Testis (tissue), 2 donors: ENCODE measurements around the gene TLK1.

Experiments used
- POLR2A ChIP-seq: fragments of 450-650 bp; IDR thresholded peaks from one replicate; pipeline ENCODE4 v1.6.1; 2017; ENCODE audit warnings: antibody characterized with exemption, mild to moderate bottlenecking, moderate library complexity
- TF ChIP-seq, protein P1 (sequence below), 3 experiments: fragments of 450-650 bp in 2 of 3; fragments of 200-600 bp in 1 of 3; sonication (generic) in 1 of 3; IDR thresholded peaks; one replicate each; pipeline ENCODE4 v1.5.1; 2016 to 2019; ENCODE audit warnings: antibody characterized with exemption in 3 of 3, mild to moderate bottlenecking in 2 of 3, moderate library complexity in 1 of 3

DNA sequence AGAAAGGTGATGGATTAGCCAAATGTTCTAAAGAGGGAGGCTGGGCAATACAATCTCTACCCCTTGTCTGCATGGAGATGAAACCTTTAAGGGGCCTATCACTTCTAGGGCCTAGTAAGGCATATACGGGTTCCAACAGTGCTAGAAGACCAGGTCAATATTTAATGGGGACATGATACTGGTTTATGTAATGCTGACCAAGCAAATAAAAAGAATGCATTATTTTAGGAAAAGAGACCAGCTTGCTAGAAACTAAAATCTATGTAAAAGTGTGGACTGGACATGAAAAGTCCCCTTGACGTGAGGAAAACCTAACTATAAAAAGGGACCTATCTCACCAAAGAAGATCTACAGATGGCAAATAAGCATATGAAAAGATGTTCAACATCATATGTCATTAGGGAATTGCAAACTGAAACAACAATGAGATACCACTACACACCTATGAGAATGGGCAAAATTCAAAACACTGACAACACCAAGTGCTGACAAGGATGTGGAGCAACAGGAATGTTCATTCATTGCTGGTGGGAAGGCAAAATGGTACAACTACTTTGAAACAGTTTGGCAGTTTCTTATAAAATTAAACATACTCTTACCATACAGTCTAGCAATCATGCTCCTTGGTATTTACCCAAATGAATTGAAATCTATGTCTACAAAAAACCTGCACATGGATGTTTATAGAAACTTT is 45.9 kb upstream of the TLK1 start:
- TF ChIP-seq, protein P1, sequence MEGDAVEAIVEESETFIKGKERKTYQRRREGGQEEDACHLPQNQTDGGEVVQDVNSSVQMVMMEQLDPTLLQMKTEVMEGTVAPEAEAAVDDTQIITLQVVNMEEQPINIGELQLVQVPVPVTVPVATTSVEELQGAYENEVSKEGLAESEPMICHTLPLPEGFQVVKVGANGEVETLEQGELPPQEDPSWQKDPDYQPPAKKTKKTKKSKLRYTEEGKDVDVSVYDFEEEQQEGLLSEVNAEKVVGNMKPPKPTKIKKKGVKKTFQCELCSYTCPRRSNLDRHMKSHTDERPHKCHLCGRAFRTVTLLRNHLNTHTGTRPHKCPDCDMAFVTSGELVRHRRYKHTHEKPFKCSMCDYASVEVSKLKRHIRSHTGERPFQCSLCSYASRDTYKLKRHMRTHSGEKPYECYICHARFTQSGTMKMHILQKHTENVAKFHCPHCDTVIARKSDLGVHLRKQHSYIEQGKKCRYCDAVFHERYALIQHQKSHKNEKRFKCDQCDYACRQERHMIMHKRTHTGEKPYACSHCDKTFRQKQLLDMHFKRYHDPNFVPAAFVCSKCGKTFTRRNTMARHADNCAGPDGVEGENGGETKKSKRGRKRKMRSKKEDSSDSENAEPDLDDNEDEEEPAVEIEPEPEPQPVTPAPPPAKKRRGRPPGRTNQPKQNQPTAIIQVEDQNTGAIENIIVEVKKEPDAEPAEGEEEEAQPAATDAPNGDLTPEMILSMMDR (IDR thresholded peaks at IDR 0.05) = no peak
- TF ChIP-seq POLR2A = no peak
